Gastroesophageal sphincter (tissue), 3 donors: Measurements from ENCODE around the gene ROCK1.

ENCODE experiments used
- EP300 ChIP-seq: sonication (generic); formaldehyde crosslinking; IDR thresholded peaks from one replicate; pipeline ENCODE4 v1.6.1; 2017; ENCODE audit warnings: antibody characterized with exemption, mild to moderate bottlenecking
- POLR2A ChIP-seq, 2 donors: fragments of 450-650 bp; IDR thresholded peaks; one replicate each; pipeline ENCODE4 v1.6.1; 2017; ENCODE audit warnings: antibody characterized with exemption in 2 of 2, mild to moderate bottlenecking in 2 of 2, moderate library complexity in 1 of 2
- TF ChIP-seq, protein P1 (sequence below), 4 experiments: fragments of 200-600 bp in 2 of 4; fragments of 450-650 bp in 2 of 4; sonication (generic) in 1 of 4; IDR thresholded peaks; one replicate each; pipeline ENCODE4 v1.5.1; 2017 to 2019; ENCODE audit warnings: antibody characterized with exemption in 4 of 4, mild to moderate bottlenecking in 2 of 4, moderate library complexity in 2 of 4

DNA sequence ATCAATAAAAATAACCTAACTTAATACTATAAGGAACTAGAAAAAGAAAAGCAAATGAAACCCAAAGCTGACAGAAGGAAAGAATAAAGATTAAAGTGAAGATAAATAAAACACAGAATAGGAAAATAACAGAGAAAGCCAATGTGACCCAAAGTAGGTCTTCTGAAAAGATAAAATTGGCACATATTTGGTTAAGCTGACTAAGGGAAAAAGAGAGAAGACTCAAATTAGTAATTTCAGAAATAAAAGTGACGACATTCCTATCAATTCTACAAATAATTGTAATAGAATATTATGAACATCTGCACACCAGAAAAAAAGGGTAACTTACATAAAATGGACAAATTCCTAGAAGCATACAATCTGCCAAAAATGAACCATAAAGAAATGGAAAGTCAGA is 30.2 kb downstream of the ROCK1 start:
- TF ChIP-seq, protein P1, sequence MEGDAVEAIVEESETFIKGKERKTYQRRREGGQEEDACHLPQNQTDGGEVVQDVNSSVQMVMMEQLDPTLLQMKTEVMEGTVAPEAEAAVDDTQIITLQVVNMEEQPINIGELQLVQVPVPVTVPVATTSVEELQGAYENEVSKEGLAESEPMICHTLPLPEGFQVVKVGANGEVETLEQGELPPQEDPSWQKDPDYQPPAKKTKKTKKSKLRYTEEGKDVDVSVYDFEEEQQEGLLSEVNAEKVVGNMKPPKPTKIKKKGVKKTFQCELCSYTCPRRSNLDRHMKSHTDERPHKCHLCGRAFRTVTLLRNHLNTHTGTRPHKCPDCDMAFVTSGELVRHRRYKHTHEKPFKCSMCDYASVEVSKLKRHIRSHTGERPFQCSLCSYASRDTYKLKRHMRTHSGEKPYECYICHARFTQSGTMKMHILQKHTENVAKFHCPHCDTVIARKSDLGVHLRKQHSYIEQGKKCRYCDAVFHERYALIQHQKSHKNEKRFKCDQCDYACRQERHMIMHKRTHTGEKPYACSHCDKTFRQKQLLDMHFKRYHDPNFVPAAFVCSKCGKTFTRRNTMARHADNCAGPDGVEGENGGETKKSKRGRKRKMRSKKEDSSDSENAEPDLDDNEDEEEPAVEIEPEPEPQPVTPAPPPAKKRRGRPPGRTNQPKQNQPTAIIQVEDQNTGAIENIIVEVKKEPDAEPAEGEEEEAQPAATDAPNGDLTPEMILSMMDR (IDR thresholded peaks at IDR 0.05), result no peak
- TF ChIP-seq POLR2A (IDR thresholded peaks at IDR 0.05) (no peak), EP300 (no peak)
